Neutrophil (primary cell): ENCODE data around the gene TSHB.

Experiments
- H3K27ac ChIP-seq: fragments of 200-600 bp; sonication (generic); 2 replicates; pipeline ENCODE4 v1.5.1; 2016; ENCODE audit warnings: mild to moderate bottlenecking, moderate library complexity
- H3K27me3 ChIP-seq: fragments of 200-600 bp; sonication (generic); 2 replicates; pipeline ENCODE4 v1.6.0; 2016; ENCODE audit warnings: mild to moderate bottlenecking
- H3K36me3 ChIP-seq: fragments of 200-600 bp; sonication (generic); 2 replicates; pipeline ENCODE4 v1.5.1; 2017
- H3K4me1 ChIP-seq, 2 experiments: fragments of 200-600 bp in 1 of 2; sonication (generic) in 1 of 2; 1 replicate in 1 of 2; 2 replicates in 1 of 2; pipeline versions ENCODE4 v1.5.1 to v1.6.1; 2013 to 2016; ENCODE audit warnings: low read depth in 1 of 2, low read length in 1 of 2, mild to moderate bottlenecking in 1 of 2, moderate library complexity in 1 of 2; ENCODE audit not compliant: control insufficient read depth in 1 of 2, insufficient read depth in 1 of 2
- H3K4me3 ChIP-seq, 2 experiments: fragments of 200-600 bp in 1 of 2; sonication (generic) in 1 of 2; 1 replicate in 1 of 2; 2 replicates in 1 of 2; pipeline ENCODE4 v1.5.1; 2013 to 2016; ENCODE audit warnings: low read depth in 1 of 2, low read length in 1 of 2, mild to moderate bottlenecking in 1 of 2, moderate library complexity in 1 of 2
- H3K9me3 ChIP-seq: fragments of 200-600 bp; sonication (generic); 2 replicates; pipeline ENCODE4 v1.5.1; 2016
- CTCF ChIP-seq: fragments of 200-600 bp; sonication (generic); IDR thresholded peaks from 2 replicates; pipeline ENCODE4 v1.5.1; 2016; ENCODE audit warnings: antibody characterized with exemption

The TSHB gene

GRCh38 chr1:115023593-115023992 lies 6.0 kb upstream of the TSHB start:
- TF ChIP-seq CTCF: no peak

DNA sequence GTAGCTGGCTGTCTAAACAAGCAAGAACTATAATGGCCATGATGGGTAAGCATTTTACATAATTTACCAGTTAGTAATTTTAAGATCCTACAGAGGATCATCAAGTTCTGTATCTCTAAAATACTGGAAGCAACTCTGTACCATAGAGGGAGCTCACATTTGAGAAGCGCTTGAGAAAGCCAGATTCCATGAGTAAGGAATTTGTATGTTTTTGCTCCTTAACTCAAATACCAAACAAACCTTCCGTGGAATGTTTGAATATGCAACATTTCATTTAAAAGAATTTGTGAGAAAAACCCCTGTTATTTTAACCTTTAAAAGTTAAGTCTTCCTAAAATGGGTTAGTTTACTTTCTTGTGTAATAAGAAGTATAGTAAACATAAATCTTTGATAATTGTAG lies 2.0 kb downstream of the TSHB start:
- TF ChIP-seq CTCF: no peak
- Histone ChIP-seq H3K4me1 (no peaks in the 10 kb centered on the region), H3K36me3 (no peaks in the 10 kb centered on the region), H3K9me3 (no peaks in the 10 kb centered on the region), H3K4me3 (no peak overlapping the region), H3K27me3 (no peaks in the 10 kb centered on the region), H3K27ac (no peak overlapping the region)

More at GRCh38 chr1:115023593-115023992, 6.0 kb upstream of the TSHB start:
- Histone ChIP-seq H3K36me3 (no peaks in the 10 kb centered on the region), H3K4me1 (no peaks in the 10 kb centered on the region), H3K9me3 (no peaks in the 10 kb centered on the region), H3K27ac (no peak overlapping the region), H3K4me3 (no peak overlapping the region), H3K27me3 (peaks cover 15% of the 10 kb centered on the region)

- Histone ChIP-seq H3K4me3 (no peak overlapping the region), H3K27ac (no peak overlapping the region), H3K36me3 (peaks cover 27% of the 10 kb centered on the region), H3K9me3 (no peaks in the 10 kb centered on the region), H3K27me3 (no peaks in the 10 kb centered on the region), H3K4me1 (no peaks in the 10 kb centered on the region)
- TF ChIP-seq CTCF: no peak
These were observed 6.0 kb downstream of the TSHB start for GRCh38 chr1:115035652-115036051.

DNA sequence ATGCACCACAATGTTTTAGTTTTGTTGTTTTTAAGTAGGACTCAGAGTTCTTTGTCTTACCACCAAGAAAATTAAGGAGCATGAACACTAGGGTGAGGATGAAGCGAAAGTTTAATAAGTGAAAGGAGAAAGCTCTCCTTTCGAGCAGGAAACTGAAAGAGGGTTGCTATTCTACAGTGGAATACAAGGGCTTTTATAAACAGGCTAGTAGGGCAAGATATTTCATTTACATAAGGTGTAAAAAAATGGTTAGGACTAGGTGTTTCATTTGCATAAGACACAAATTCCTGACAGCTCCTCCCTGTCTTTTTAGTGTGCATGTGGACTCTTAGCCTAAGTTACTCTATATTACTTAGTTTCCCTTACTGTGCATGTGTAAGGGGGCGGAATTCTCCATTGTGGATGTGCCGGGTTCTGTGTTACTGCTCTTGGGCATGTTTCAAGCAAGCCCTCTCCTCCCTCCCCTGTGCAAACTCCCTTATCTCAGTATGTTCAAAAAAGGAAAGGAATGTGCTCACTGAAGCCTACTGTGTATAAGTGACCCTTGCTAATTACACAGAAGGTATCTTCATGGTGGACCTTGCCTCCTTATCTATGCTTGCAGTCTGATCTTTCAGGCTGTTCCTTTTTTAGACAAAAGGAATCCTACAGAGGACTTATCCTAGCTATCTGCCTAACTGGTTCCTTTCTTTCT lies 7.3 kb downstream of the TSHB start:
- H3K4me1 ChIP-seq: no peaks in the 10 kb centered on the region
- H3K27ac ChIP-seq: no peak overlapping the region
- no peak overlapping the region for H3K4me3 ChIP-seq

GRCh38 chr1:115040501-115040900 lies 10.9 kb downstream of the TSHB start:
- Histone ChIP-seq H3K36me3 (peaks cover 50% of the 10 kb centered on the region), H3K27me3 (no peaks in the 10 kb centered on the region), H3K9me3 (no peaks in the 10 kb centered on the region), H3K4me3 (no peak overlapping the region), H3K4me1 (no peaks in the 10 kb centered on the region), H3K27ac (no peak overlapping the region)
- TF ChIP-seq CTCF: no peak

More for the DNA sequence above, 7.3 kb downstream of the TSHB start:
- no peaks in the 10 kb centered on the region for H3K27me3 ChIP-seq
- peaks cover 40% of the 10 kb centered on the region for H3K36me3 ChIP-seq
- no peaks in the 10 kb centered on the region for H3K9me3 ChIP-seq
- no peak for TF ChIP-seq CTCF
